GM23248 (cell line): ENCODE measurements around the gene ACAP2.
"Not testable (repeated sequence)": the region's sequence is repeated elsewhere in the genome, so short reads cannot be mapped to it uniquely, and the experiment has no call there.

ENCODE experiments used
- EZH2 ChIP-seq: fragments of 200-600 bp; sonication (generic); IDR thresholded peaks from 2 replicates; pipeline ENCODE4 v1.6.1; 2018; ENCODE audit warnings: antibody characterized with exemption, mild to moderate bottlenecking; ENCODE audit not compliant: insufficient read depth, poor library complexity, severe bottlenecking
- EZH2phosphoT487 ChIP-seq: fragments of 200-600 bp; sonication (generic); IDR thresholded peaks from 2 replicates; pipeline ENCODE4 v1.6.1; 2018; ENCODE audit warnings: antibody characterized with exemption, moderate library complexity, mild to moderate bottlenecking, low read depth; ENCODE audit not compliant: insufficient read depth

GRCh38 chr3:195462922-195463321 lies 20.1 kb upstream of the ACAP2 start:
- not testable (repeated sequence) for TF ChIP-seq EZH2, EZH2phosphoT487
